ENCODE results near the gene ZNF557. TPM values are rescaled to one million over a fixed set of nuclear protein-coding genes. Genes with fewer than 3 reads are reported as not detected.
"Not testable (repeated sequence)": the region's sequence is repeated elsewhere in the genome, so short reads cannot be mapped to it uniquely, and the experiment has no call there.

ZNF557 gene
- total and polyA plus RNA-seq, 2 of the 4 experiments (the other 2 are of a cell fraction), result 3.7 to 21.1 TPM

- H3K23ac ChIP-seq (ENCODE audit: low read depth, low read length); H3K56ac ChIP-seq (ENCODE audit: extremely low read depth, insufficient read depth, low read length); H3K4me3 ChIP-seq (ENCODE audit: insufficient read depth, low read depth, low read length); H3K9me3 ChIP-seq (ENCODE audit: control insufficient read depth, insufficient read depth, low read length); H3K27me3 ChIP-seq (ENCODE audit: control insufficient read depth, insufficient read depth, low read length); H3K27ac ChIP-seq (ENCODE audit: insufficient read depth, low read length); H3K4ac ChIP-seq (ENCODE audit: low read depth, low read length); H3K18ac ChIP-seq (ENCODE audit: low read depth, low read length); H3K9me1 ChIP-seq (ENCODE audit: insufficient read depth, low read length); H3K36me3 ChIP-seq (ENCODE audit: control insufficient read depth, insufficient read depth, low read length); H3K9ac ChIP-seq (ENCODE audit: low read depth, low read length); intact Hi-C loops (cut with micrococcal nuclease); POLR2A ChIA-PET (ENCODE audit: unreplicated experiment); H3K14ac ChIP-seq (replicated peaks; ENCODE audit: low read depth, low read length); H4K91ac ChIP-seq (ENCODE audit: insufficient read depth, low read depth, low read length); H2AFZ ChIP-seq (replicated peaks; ENCODE audit: low read length, poor library complexity); dilution Hi-C loops (cut with HindIII; ENCODE audit: low sequenced_read_pairs, unreplicated experiment); DNase-seq; H2AK9ac ChIP-seq (replicated peaks; ENCODE audit: low read depth, low read length, poor library complexity); BruUV-seq (replicated peaks); H2BK5ac ChIP-seq (ENCODE audit: low read depth, low read length, poor library complexity, severe bottlenecking); H2BK15ac ChIP-seq (ENCODE audit: low read depth, low read length); H2BK20ac ChIP-seq (ENCODE audit: low read depth, low read length); H3K4me2 ChIP-seq (ENCODE audit: low read depth, low read length); H4K5ac ChIP-seq (ENCODE audit: low read depth, low read length); H4K8ac ChIP-seq (ENCODE audit: low read depth in 2 of 2, low read length in 2 of 2); H3K4me1 ChIP-seq (ENCODE audit: control insufficient read depth, insufficient read depth, low read length); H4K20me1 ChIP-seq (ENCODE audit: insufficient read depth, low read length); H2AK5ac ChIP-seq (ENCODE audit: low read depth, low read length); CTCF ChIA-PET; H3K79me1 ChIP-seq (ENCODE audit: low read depth in 1 of 2, low read length in 2 of 2); H2BK120ac ChIP-seq (ENCODE audit: low read depth, low read length); ATAC-seq (ENCODE audit: low read depth); in situ Hi-C loops (cut with MboI; ENCODE audit: low sequenced_read_pairs): not testable (repeated sequence)
- WGBS, 2 experiments (ENCODE audit: extremely low coverage in 2 of 2, insufficient read length in 1 of 2), result 69% methylated on average over 4 of the region's 14 CpGs; no CpG with 5 or more reads in 1 of the 2 experiments
Observed at GRCh38 chr19:7054635-7055368, 14.7 kb upstream of the ZNF557 start.

All from IMR-90 (cell line).